Measurements from ENCODE around the gene MPDU1.

DNA sequence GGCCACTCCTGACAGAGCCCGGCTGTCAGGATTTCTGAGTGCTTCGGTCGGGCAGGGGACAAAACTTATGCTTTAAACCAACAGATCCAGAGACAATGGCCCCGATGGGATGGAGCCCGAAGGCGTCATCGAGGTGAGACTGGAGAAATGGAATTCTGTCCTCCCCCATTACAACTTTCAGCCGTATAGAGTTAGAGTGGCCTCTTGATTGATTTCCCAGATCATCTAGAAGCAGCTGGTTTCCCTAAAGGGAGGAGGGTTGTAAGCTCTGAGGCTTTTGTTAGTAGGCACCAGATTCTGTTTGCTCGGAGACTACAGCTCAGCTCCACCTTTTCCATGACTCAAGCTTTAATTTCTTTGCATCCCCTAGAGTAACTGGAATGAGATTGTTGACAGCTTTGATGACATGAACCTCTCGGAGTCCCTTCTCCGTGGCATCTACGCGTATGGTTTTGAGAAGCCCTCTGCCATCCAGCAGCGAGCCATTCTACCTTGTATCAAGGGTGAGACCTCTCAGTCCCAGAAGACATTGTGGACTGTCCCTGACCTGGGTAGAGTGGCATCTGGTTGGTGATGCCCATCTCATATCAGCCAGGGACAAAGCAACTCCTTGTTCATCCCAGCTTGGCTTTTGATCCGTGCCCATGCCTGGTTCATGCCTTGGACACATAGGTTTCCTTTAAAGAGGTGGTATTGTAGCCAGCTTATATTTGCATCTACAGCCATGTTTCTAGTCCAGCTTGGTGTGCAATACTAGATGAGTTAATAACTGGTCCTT is 9.3 kb upstream of the MPDU1 start:
- TF ChIP-seq, protein P1, sequence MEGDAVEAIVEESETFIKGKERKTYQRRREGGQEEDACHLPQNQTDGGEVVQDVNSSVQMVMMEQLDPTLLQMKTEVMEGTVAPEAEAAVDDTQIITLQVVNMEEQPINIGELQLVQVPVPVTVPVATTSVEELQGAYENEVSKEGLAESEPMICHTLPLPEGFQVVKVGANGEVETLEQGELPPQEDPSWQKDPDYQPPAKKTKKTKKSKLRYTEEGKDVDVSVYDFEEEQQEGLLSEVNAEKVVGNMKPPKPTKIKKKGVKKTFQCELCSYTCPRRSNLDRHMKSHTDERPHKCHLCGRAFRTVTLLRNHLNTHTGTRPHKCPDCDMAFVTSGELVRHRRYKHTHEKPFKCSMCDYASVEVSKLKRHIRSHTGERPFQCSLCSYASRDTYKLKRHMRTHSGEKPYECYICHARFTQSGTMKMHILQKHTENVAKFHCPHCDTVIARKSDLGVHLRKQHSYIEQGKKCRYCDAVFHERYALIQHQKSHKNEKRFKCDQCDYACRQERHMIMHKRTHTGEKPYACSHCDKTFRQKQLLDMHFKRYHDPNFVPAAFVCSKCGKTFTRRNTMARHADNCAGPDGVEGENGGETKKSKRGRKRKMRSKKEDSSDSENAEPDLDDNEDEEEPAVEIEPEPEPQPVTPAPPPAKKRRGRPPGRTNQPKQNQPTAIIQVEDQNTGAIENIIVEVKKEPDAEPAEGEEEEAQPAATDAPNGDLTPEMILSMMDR (IDR thresholded peaks at IDR 0.05), result no peak
- TF ChIP-seq POLR2A (IDR thresholded peaks at IDR 0.05), result no peak
